ENCODE data around the gene THAP2. TPM values are rescaled to one million over a fixed set of nuclear protein-coding genes. Genes with fewer than 3 reads are reported as not detected.

THAP2 gene
- total and polyA plus RNA-seq, 8 donors: 5.2 to 20.6 (median 12.8) TPM

- no peak overlapping the region for H3K27ac ChIP-seq
- peaks cover 3 to 9% of the 10 kb centered on the region in 2 donors for H3K4me1 ChIP-seq
- peaks cover 0 to 99% of the 10 kb centered on the region in 2 donors for H3K36me3 ChIP-seq
- no peaks in the 10 kb centered on the region for H3K27me3 ChIP-seq
- H3K4me3 ChIP-seq: no peak overlapping the region
- TF ChIP-seq, protein P1, sequence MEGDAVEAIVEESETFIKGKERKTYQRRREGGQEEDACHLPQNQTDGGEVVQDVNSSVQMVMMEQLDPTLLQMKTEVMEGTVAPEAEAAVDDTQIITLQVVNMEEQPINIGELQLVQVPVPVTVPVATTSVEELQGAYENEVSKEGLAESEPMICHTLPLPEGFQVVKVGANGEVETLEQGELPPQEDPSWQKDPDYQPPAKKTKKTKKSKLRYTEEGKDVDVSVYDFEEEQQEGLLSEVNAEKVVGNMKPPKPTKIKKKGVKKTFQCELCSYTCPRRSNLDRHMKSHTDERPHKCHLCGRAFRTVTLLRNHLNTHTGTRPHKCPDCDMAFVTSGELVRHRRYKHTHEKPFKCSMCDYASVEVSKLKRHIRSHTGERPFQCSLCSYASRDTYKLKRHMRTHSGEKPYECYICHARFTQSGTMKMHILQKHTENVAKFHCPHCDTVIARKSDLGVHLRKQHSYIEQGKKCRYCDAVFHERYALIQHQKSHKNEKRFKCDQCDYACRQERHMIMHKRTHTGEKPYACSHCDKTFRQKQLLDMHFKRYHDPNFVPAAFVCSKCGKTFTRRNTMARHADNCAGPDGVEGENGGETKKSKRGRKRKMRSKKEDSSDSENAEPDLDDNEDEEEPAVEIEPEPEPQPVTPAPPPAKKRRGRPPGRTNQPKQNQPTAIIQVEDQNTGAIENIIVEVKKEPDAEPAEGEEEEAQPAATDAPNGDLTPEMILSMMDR (IDR thresholded peaks at IDR 0.05): no peak
- DNase-seq (no peak), ATAC-seq (no peak)
- H3K9me3 ChIP-seq: no peaks in the 10 kb centered on the region
- intact Hi-C loops (cut with DNase I): no loop called here
Measured at GRCh38 chr12:71640316-71640715, 23.8 kb upstream of the THAP2 start.

GRCh38 chr12:71641390-71641789 lies 22.7 kb upstream of the THAP2 start:
- Histone ChIP-seq H3K36me3 (peaks cover 0 to 99% of the 10 kb centered on the region in 2 donors), H3K4me1 (peaks cover 3 to 19% of the 10 kb centered on the region in 2 donors), H3K4me3 (no peak overlapping the region), H3K9me3 (no peaks in the 10 kb centered on the region), H3K27me3 (no peaks in the 10 kb centered on the region), H3K27ac (no peak overlapping the region)
- TF ChIP-seq, protein P1 (IDR thresholded peaks at IDR 0.05): no peak
- ATAC-seq (no peak), DNase-seq (no peak)
- intact Hi-C loops (cut with DNase I): no loop called here

DNA sequence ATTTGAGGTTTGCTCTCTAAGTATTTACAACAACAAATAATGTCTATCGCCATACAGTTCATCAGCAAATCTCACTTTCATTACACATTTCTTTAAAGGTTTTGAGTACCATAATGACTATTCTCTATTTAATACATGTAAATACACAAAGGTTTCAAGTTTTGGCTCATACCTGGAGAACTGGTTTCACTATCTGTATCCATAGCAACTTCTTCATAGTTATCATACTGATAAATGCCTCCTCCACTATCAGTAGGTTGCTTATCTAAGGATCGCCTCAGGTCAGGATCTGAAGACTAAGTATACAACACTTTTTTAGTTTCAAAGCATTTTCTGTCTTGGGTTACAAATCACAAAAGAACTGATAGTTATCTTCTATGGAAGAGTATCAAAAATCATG lies 21.8 kb upstream of the THAP2 start:
- Histone ChIP-seq H3K27me3 (no peaks in the 10 kb centered on the region), H3K27ac (no peak overlapping the region), H3K9me3 (no peaks in the 10 kb centered on the region), H3K4me1 (peaks cover 3 to 19% of the 10 kb centered on the region in 2 donors), H3K4me3 (no peak overlapping the region), H3K36me3 (peaks cover 0 to 100% of the 10 kb centered on the region in 2 donors)
- ATAC-seq (no peak), DNase-seq (no peak)
- TF ChIP-seq, protein P1 (IDR thresholded peaks at IDR 0.05): no peak
- intact Hi-C loops (cut with DNase I): no loop called here

- peaks cover 3 to 39% of the 10 kb centered on the region in 2 donors for H3K4me1 ChIP-seq
- H3K4me3 ChIP-seq: no peak overlapping the region
- H3K9me3 ChIP-seq: no peaks in the 10 kb centered on the region
- H3K36me3 ChIP-seq: peaks cover 0 to 87% of the 10 kb centered on the region in 2 donors
- no peak for DNase-seq
- intact Hi-C loops (cut with DNase I): no loop called here
- peak overlapping the region in 1 of 2 donors; percentile 70 for H3K27ac ChIP-seq
- TF ChIP-seq, protein P1 (IDR thresholded peaks at IDR 0.05): no peak
- H3K27me3 ChIP-seq: no peaks in the 10 kb centered on the region
- peak; percentile 41 for ATAC-seq
Measured at GRCh38 chr12:71645268-71645667, 18.8 kb upstream of the THAP2 start.

GRCh38 chr12:71646512-71646911 lies 17.6 kb upstream of the THAP2 start:
- Histone ChIP-seq H3K27me3 (no peaks in the 10 kb centered on the region), H3K4me1 (peaks cover 3 to 49% of the 10 kb centered on the region in 2 donors), H3K9me3 (no peaks in the 10 kb centered on the region), H3K36me3 (peaks cover 0 to 85% of the 10 kb centered on the region in 2 donors), H3K27ac (peak overlapping the region in 1 of 2 donors; percentile 70), H3K4me3 (no peak overlapping the region)
- DNase-seq: no peak
- intact Hi-C loops (cut with DNase I): no loop called here
- ATAC-seq: no peak
- TF ChIP-seq, protein P1 (IDR thresholded peaks at IDR 0.05): no peak
